Stimulated activated naive CD8-positive, alpha-beta T cell treated with anti-CD3 and anti-CD28 coated beads, Interleukin-15, Interleukin-2, amounts not matched to agents 100 ng/mL and 50 ng/mL, for 24 hours (primary cell): ENCODE results near the gene ARID5B.

Experiments used
- H3K27ac Mint-ChIP-seq: one replicate; pipeline ENCODE4 v1.8.0; 2021; ENCODE audit warnings: mild to moderate bottlenecking, mixed read lengths
- H3K27me3 Mint-ChIP-seq: one replicate; pipeline ENCODE4 v1.8.0; 2021; ENCODE audit warnings: mixed read lengths
- H3K36me3 Mint-ChIP-seq: one replicate; pipeline ENCODE4 v1.8.0; 2021; ENCODE audit warnings: low read depth, mixed read lengths
- H3K4me1 Mint-ChIP-seq: one replicate; pipeline ENCODE4 v1.8.0; 2021; ENCODE audit warnings: low read depth, mixed read lengths
- H3K4me3 Mint-ChIP-seq: one replicate; pipeline ENCODE4 v1.8.0; 2021; ENCODE audit warnings: mild to moderate bottlenecking, mixed read lengths
- H3K9me3 Mint-ChIP-seq: one replicate; pipeline ENCODE4 v1.8.0; 2021; ENCODE audit warnings: mixed read lengths

The ARID5B gene

GRCh38 chr10:61877887-61878739, 23.4 kb upstream of the ARID5B start:
- Mint-ChIP-seq H3K4me1 (peaks cover 25% of the 10 kb centered on the region), H3K9me3 (peaks cover 3% of the 10 kb centered on the region), H3K27me3 (peaks cover 11% of the 10 kb centered on the region), H3K4me3 (no peak overlapping the region), H3K27ac (no peak overlapping the region), H3K36me3 (peaks cover 6% of the 10 kb centered on the region)

DNA sequence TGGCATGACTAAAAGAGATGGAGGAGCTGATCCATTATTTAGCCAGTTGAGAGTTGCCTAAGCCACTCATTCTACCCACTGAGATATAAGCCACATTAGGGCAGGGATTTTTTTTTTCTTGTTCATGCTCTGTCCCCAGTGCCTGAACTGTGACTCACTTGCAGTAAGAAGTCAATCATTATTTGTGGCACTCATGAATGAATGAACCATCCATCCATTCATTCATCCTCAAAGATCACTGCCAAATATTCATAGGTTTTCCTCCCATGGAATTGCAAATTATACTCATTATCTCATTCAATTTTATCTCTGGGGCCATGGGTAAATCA, 22.8 kb upstream of the ARID5B start:
- peaks cover 11% of the 10 kb centered on the region for H3K27me3 Mint-ChIP-seq

DNA sequence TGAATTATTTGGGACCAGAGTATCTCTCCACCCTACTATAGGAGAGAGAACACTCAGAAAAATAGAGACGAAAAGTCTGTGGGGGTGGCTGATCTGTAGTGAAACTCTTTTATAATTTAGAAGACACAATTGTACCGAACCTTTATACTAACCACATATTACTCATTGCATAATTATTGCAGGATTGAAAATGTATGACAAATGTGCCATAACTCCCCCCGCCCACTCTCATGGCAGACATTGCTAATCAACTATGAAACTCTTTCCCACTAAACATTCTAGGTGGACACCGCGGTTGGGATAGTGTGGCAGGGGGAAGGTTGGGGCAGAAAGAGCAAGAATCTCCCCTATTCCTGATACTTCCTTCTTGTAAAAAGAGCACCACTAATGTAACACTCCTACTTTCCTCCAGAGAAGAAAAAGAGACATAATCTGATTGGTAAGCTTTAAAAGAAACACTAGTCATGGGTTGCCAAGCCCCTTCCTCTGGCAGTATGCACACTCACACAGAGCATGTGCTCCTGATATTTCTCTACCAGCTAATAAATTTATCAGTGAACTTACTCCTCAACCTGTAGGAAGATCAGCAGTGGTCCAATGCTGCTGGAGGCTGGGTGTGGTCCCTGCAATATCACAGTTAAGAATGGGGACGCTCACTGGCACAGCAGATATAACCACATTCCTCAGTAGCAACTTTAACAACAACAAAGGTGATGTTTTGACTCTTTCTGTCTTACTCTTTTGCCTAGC, 18.7 kb upstream of the ARID5B start:
- Mint-ChIP-seq H3K4me1 (peaks cover 40% of the 10 kb centered on the region), H3K9me3 (peaks cover 7% of the 10 kb centered on the region), H3K27ac (peak overlapping the region; percentile 97), H3K4me3 (peak overlapping the region; percentile 54), H3K36me3 (peaks cover 12% of the 10 kb centered on the region), H3K27me3 (peaks cover 8% of the 10 kb centered on the region)

More for the DNA sequence above, 22.8 kb upstream of the ARID5B start:
- peaks cover 3% of the 10 kb centered on the region for H3K9me3 Mint-ChIP-seq
- no peak overlapping the region for H3K27ac Mint-ChIP-seq
- no peak overlapping the region for H3K4me3 Mint-ChIP-seq
- peaks cover 31% of the 10 kb centered on the region for H3K4me1 Mint-ChIP-seq
- H3K36me3 Mint-ChIP-seq: peaks cover 9% of the 10 kb centered on the region

DNA sequence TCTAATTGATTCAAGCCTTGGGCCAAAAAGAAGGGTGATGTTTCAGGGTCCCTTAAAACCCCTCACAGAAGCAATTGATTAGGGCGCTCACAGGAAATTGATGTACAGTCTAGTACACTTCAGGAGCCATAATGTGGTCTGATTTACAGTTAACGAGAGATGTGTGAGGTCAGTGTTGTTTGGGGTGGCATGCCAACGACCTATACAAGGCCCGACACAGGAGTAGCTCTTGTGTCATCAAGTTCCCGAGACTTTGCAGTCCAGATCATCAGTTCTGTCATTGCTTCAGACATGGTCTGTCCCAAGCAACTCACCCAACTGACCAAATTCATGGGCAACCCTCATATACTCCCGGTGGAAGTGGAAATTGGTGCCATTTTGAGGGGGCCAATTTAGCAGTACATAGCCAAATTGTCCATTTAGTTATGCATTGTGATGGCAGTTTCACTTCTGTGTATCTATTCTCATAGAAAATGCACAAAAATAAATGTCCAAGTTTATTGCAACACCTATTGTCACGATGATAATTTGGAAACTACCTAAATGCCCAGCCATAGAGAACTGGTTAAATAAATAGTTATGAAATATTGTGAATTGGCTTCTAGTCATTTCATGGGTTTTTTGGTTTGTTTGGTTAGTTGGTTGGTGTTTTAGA, 18.0 kb upstream of the ARID5B start:
- Mint-ChIP-seq H3K27me3 (peaks cover 8% of the 10 kb centered on the region), H3K9me3 (peaks cover 7% of the 10 kb centered on the region), H3K4me1 (peaks cover 41% of the 10 kb centered on the region), H3K4me3 (no peak overlapping the region), H3K36me3 (peaks cover 12% of the 10 kb centered on the region), H3K27ac (peak overlapping the region; percentile 97)

GRCh38 chr10:61887772-61888171, 13.7 kb upstream of the ARID5B start:
- H3K4me1 Mint-ChIP-seq: peaks cover 40% of the 10 kb centered on the region
- peaks cover 8% of the 10 kb centered on the region for H3K27me3 Mint-ChIP-seq

GRCh38 chr10:61888744-61889143, 12.8 kb upstream of the ARID5B start:
- H3K27ac Mint-ChIP-seq: no peak overlapping the region
- H3K4me1 Mint-ChIP-seq: peaks cover 33% of the 10 kb centered on the region
- H3K4me3 Mint-ChIP-seq: no peak overlapping the region
- peaks cover 3% of the 10 kb centered on the region for H3K36me3 Mint-ChIP-seq
- peaks cover 3% of the 10 kb centered on the region for H3K9me3 Mint-ChIP-seq
- H3K27me3 Mint-ChIP-seq: peaks cover 8% of the 10 kb centered on the region

More at GRCh38 chr10:61887772-61888171, 13.7 kb upstream of the ARID5B start:
- Mint-ChIP-seq H3K36me3 (peaks cover 9% of the 10 kb centered on the region), H3K9me3 (peaks cover 3% of the 10 kb centered on the region), H3K27ac (no peak overlapping the region), H3K4me3 (no peak overlapping the region)

DNA sequence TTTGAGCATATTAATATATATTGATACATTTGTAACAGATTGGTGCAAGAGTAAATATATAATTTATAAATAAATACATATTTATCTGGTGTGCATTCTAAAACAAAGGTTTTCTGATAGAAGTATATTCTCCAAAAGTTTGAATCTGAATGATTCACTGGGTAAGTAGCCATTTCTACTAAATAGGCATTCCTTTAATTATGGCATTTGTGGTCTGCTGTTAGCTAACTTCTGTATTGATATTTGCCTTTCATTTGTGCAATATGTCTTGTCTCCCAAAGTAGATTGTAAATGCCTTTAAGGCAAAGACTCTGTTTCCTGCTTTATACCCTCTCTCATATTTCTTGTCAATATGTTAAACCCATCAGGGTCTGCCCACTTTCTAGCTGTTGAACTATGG, 11.1 kb upstream of the ARID5B start:
- H3K4me3 Mint-ChIP-seq: no peak overlapping the region
- no peak overlapping the region for H3K27ac Mint-ChIP-seq
- H3K9me3 Mint-ChIP-seq: no peaks in the 10 kb centered on the region
- H3K4me1 Mint-ChIP-seq: peaks cover 33% of the 10 kb centered on the region
- H3K36me3 Mint-ChIP-seq: no peaks in the 10 kb centered on the region
- H3K27me3 Mint-ChIP-seq: peaks cover 4% of the 10 kb centered on the region

DNA sequence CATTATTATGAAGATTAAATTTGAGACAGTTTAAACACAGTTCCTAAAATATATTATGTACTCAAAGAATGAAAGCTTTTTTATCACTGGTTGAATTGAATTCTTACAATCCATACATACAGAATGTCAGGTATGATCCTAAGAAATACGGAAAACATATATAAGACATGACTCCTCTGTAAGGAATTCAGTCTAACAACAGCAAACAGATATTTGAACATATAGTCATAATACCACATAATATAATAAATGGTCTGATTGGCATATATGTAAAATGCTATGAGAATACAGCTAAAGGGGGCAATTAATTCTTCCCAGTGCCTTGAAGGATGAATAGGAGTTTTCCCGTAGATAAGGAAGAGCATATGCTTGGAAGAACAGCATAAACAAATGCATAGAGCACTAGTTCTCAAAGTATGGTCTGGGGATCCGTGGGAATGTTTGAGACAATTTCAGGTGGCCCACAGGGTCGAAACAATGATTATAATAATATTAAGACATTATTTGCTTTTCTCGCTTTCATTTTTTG, 10.6 kb upstream of the ARID5B start:
- no peaks in the 10 kb centered on the region for H3K36me3 Mint-ChIP-seq
- H3K27me3 Mint-ChIP-seq: peaks cover 4% of the 10 kb centered on the region
- H3K9me3 Mint-ChIP-seq: no peaks in the 10 kb centered on the region
- no peak overlapping the region for H3K4me3 Mint-ChIP-seq
- H3K27ac Mint-ChIP-seq: no peak overlapping the region
- H3K4me1 Mint-ChIP-seq: peaks cover 35% of the 10 kb centered on the region

DNA sequence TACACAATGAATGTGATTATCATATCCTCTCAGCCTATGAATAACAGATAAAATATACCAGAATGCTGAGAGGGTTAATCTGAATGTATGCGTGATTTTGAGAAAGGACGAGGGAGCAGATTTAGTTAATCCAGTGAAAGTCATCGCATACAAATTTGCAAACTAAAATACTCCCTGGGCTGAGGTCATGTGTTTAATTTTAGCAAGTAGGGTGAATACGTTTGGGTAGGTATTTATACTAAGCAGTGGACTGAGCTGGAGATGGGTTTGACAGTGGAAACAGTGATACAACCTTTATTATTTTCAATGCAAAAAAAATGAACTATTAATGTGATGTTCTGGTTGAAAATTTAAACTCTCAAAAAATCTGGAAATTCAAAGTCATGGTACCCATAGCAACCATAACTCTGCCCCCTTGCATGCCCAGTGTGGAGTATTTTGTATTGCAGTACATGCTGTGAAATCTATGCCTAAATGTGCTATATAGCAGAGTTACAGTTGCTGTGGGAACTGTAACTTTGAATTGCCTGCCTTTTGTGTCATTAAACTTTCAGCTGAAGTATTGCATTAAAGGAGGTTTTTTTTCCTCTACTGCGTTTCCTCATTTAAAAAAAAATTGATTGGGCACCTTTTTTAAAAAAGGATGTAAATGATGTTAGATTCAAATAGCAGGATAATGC, 9.5 kb upstream of the ARID5B start:
- no peaks in the 10 kb centered on the region for H3K36me3 Mint-ChIP-seq
- no peaks in the 10 kb centered on the region for H3K9me3 Mint-ChIP-seq
- no peak overlapping the region for H3K4me3 Mint-ChIP-seq

GRCh38 chr10:61892961-61893360, 8.5 kb upstream of the ARID5B start:
- Mint-ChIP-seq H3K4me3 (no peak overlapping the region), H3K4me1 (peaks cover 53% of the 10 kb centered on the region), H3K27me3 (no peaks in the 10 kb centered on the region), H3K27ac (no peak overlapping the region), H3K36me3 (no peaks in the 10 kb centered on the region), H3K9me3 (no peaks in the 10 kb centered on the region)

More for the DNA sequence above, 9.5 kb upstream of the ARID5B start:
- Mint-ChIP-seq H3K27me3 (no peaks in the 10 kb centered on the region), H3K27ac (no peak overlapping the region), H3K4me1 (peaks cover 44% of the 10 kb centered on the region)

DNA sequence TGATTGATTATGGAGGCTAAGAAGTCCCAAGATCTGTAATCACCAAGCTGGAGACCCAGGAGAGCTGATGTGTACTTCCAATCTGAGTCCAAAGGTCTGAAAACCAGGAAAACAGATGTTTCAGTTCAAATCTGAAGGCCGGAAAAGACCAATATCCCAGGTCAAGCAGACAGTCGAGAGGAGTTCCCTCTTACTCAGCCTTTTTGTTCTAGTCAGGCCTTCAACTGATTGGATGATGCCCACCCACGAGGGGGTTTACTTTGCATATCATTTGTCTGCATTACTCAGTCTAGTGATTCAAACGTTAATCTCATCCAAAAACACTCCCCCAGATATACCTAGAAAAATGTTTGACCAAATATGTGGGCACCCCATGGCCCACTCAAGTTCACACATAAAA, 7.4 kb upstream of the ARID5B start:
- Mint-ChIP-seq H3K4me1 (peaks cover 54% of the 10 kb centered on the region), H3K9me3 (no peaks in the 10 kb centered on the region), H3K27me3 (no peaks in the 10 kb centered on the region), H3K4me3 (no peak overlapping the region), H3K36me3 (no peaks in the 10 kb centered on the region), H3K27ac (no peak overlapping the region)

- peaks cover 57% of the 10 kb centered on the region for H3K4me1 Mint-ChIP-seq
- no peak overlapping the region for H3K4me3 Mint-ChIP-seq
- H3K27ac Mint-ChIP-seq: no peak overlapping the region
- no peaks in the 10 kb centered on the region for H3K27me3 Mint-ChIP-seq
- H3K9me3 Mint-ChIP-seq: no peaks in the 10 kb centered on the region
- no peaks in the 10 kb centered on the region for H3K36me3 Mint-ChIP-seq
Observed at GRCh38 chr10:61895898-61896600, 5.5 kb upstream of the ARID5B start.

GRCh38 chr10:61896854-61897661, 4.4 kb upstream of the ARID5B start:
- Mint-ChIP-seq H3K4me1 (peaks cover 53% of the 10 kb centered on the region), H3K27ac (peak overlapping the region; percentile 89), H3K27me3 (no peaks in the 10 kb centered on the region), H3K9me3 (no peaks in the 10 kb centered on the region), H3K4me3 (peak overlapping the region; percentile 76), H3K36me3 (no peaks in the 10 kb centered on the region)
